Loucy (cell line): ENCODE data around the gene WNK4.
"Not testable (repeated sequence)": the region's sequence is repeated elsewhere in the genome, so short reads cannot be mapped to it uniquely, and the experiment has no call there.

Experiments
- CTCF ChIP-seq: fragments of 200-600 bp; sonication (generic); conservative IDR thresholded peaks from 2 replicates; pipeline ENCODE4 v1.5.1; 2014; ENCODE audit warnings: mild to moderate bottlenecking, antibody characterized with exemption, low read length
- EZH2phosphoT487 ChIP-seq: fragments of 200-600 bp; IDR thresholded peaks from 2 replicates; pipeline ENCODE4 v1.6.1; 2018; ENCODE audit warnings: antibody characterized with exemption, mild to moderate bottlenecking, moderate library complexity, borderline replicate concordance

GRCh38 chr17:42742916-42743315, 37.5 kb upstream of the WNK4 start:
- not testable (repeated sequence) for TF ChIP-seq CTCF, EZH2phosphoT487
